NT2/D1 (cell line): ENCODE data around the gene ECT2.
A peak's percentile ranks its signal among the peaks of the same experiment; 100 is the strongest.
"Not testable (repeated sequence)": the region's sequence is repeated elsewhere in the genome, so short reads cannot be mapped to it uniquely, and the experiment has no call there.

Experiments
- DNase-seq: peaks from one replicate; pipeline ENCODE4 v3.0.0-alpha.2; 2011; ENCODE audit warnings: low read depth, low spot score
- H3K27me3 ChIP-seq: 2 replicates; pipeline ENCODE4 v1.6.0; 2011; ENCODE audit warnings: mild to moderate bottlenecking; ENCODE audit not compliant: insufficient read length, insufficient read depth
- H3K36me3 ChIP-seq: 2 replicates; pipeline ENCODE4 v1.6.1; 2011; ENCODE audit warnings: mild to moderate bottlenecking, low read length, mixed read lengths; ENCODE audit not compliant: insufficient read depth, insufficient read length
- H3K4me1 ChIP-seq: 2 replicates; pipeline ENCODE4 v1.5.1; 2011; ENCODE audit not compliant: insufficient read depth, insufficient read length
- H3K4me3 ChIP-seq: 2 replicates; pipeline ENCODE4 v1.5.1; 2011; ENCODE audit warnings: low read depth; ENCODE audit not compliant: insufficient read length
- H3K9ac ChIP-seq: 2 replicates; pipeline ENCODE4 v1.6.0; 2011; ENCODE audit warnings: low read depth; ENCODE audit not compliant: insufficient read length
- H3K9me3 ChIP-seq: 2 replicates; pipeline ENCODE4 v1.5.1; 2011; ENCODE audit warnings: mild to moderate bottlenecking, low read length; ENCODE audit not compliant: insufficient read depth
- SUZ12 ChIP-seq: IDR thresholded peaks from 2 replicates; pipeline ENCODE4 v1.6.1; 2011; ENCODE audit not compliant: insufficient read length, insufficient read depth; ENCODE audit errors: extremely low read depth
- YY1 ChIP-seq: IDR thresholded peaks from 2 replicates; pipeline ENCODE4 v1.6.1; 2011; ENCODE audit not compliant: insufficient read length, insufficient read depth
- ZNF274 ChIP-seq: IDR thresholded peaks from 2 replicates; pipeline ENCODE4 v1.6.1; 2011; ENCODE audit warnings: mild to moderate bottlenecking, low read depth, low read length

The ECT2 gene

DNA sequence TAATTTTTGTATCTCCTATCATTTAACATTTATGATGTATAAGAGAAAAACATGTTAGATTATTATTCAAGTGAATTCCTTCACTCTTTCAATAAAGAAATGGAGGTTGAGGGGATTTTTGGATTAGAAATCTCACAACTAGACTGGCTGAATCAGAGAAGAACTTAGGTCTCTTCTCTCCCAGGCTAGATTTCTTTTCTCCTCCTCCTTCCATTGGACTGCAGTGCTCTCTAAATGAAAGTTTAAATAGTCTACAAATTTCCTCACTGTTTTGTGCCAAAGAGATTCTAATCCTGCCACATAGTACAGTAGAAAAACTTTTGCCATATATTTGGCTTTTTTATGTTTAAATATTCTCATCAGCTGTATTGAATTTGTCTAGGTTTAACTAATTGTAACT is 65.8 kb downstream of the ECT2 start:
- H3K4me1 ChIP-seq = no peaks in the 10 kb centered on the region
- DNase-seq = no peak
- H3K9ac ChIP-seq = no peak overlapping the region
- no peak for TF ChIP-seq ZNF274
- H3K36me3 ChIP-seq = peaks cover 48% of the 10 kb centered on the region
- H3K27me3 ChIP-seq = no peaks in the 10 kb centered on the region
- H3K9me3 ChIP-seq = no peaks in the 10 kb centered on the region; the same call in 1 of the 2 replicates
- H3K4me3 ChIP-seq = no peak overlapping the region

DNA sequence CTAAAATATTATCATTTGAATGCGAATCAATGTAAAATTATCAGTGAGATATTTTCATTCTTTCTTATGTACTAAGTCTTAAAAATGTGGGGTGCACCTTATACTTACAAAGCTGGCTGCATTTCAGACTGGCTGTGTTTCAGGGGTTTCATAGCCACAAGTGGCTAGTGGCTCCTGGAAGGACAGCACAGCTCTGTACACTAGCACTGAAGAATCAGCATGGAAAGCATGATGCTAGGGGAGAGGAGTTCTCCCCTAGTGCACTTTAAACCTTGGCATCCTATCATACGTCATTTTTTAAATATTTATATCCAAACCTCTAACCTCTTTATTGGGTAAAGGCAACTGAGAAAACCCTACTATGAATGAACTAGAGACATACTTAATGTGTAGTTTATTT is 66.4 kb downstream of the ECT2 start:
- Histone ChIP-seq H3K9me3 (peaks cover 2% of the 10 kb centered on the region; the same call in 1 of the 2 replicates), H3K4me1 (no peaks in the 10 kb centered on the region), H3K36me3 (peaks cover 42% of the 10 kb centered on the region), H3K27me3 (no peaks in the 10 kb centered on the region), H3K4me3 (no peak overlapping the region), H3K9ac (no peak overlapping the region)
- no peak for DNase-seq
- TF ChIP-seq ZNF274 (no peak), SUZ12 (no peak), YY1 (no peak)

- Histone ChIP-seq H3K9me3 (peaks cover 8% of the 10 kb centered on the region), H3K4me3 (no peak overlapping the region), H3K4me1 (no peaks in the 10 kb centered on the region), H3K9ac (no peak overlapping the region), H3K36me3 (peaks cover 32% of the 10 kb centered on the region), H3K27me3 (no peaks in the 10 kb centered on the region)
- no peak for TF ChIP-seq ZNF274
- no peak for TF ChIP-seq YY1
- no peak for TF ChIP-seq SUZ12
- DNase-seq = no peak
Measured at GRCh38 chr3:172820492-172820891, 70.0 kb downstream of the ECT2 start.

GRCh38 chr3:172824229-172824628 is 73.7 kb downstream of the ECT2 start:
- TF ChIP-seq SUZ12 (no peak), YY1 (no peak), ZNF274 (no peak)
- peaks cover 2% of the 10 kb centered on the region for H3K36me3 ChIP-seq
- no peaks in the 10 kb centered on the region for H3K27me3 ChIP-seq
- no peak overlapping the region for H3K9ac ChIP-seq
- peaks cover 8% of the 10 kb centered on the region for H3K9me3 ChIP-seq
- no peak for DNase-seq
- H3K4me1 ChIP-seq = no peaks in the 10 kb centered on the region
- no peak overlapping the region for H3K4me3 ChIP-seq

DNA sequence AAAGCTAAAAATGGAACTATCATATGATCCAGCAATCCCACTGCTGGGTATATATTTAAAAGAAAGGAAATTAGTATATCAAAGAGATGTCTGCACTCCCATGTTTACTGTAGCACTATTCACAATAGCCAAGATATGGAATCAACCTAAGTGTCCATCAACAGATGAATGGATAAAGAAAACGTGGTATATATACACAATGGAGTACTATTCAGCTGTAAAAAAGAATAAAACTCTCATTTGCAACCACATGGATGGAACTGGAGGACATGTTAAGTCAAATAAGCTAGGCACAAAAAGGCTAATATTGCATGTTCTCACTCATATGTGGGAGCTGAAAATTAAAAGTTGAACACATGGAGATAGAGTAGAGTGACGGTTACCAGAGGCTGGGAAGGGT is 76.7 kb downstream of the ECT2 start:
- H3K4me1 ChIP-seq, H3K4me3 ChIP-seq, H3K36me3 ChIP-seq, DNase-seq, H3K9ac ChIP-seq, H3K27me3 ChIP-seq, H3K9me3 ChIP-seq: not testable (repeated sequence)

DNA sequence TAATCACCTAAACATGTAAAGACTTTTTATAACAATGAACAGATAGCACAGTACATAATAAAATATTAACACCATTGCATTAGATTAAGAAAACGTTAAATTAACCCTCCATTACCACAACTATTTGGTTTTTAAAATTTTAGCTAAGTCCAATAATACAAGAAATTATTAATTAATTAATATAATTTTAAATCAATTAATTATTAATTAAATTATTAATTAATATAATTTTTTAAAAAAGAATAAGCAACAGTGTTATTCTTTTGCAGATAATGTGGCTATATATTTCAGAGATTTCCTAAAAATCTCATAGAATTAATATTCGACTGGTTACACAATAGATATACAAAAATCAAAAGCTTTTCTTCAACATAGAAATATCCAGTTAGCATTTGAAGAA is 82.5 kb downstream of the ECT2 start:
- Histone ChIP-seq H3K4me1 (no peaks in the 10 kb centered on the region), H3K9me3 (no peaks in the 10 kb centered on the region), H3K36me3 (no peaks in the 10 kb centered on the region), H3K27me3 (no peaks in the 10 kb centered on the region), H3K9ac (no peak overlapping the region), H3K4me3 (no peak overlapping the region)
- DNase-seq = no peak
- TF ChIP-seq YY1 (no peak), SUZ12 (no peak), ZNF274 (no peak)

DNA sequence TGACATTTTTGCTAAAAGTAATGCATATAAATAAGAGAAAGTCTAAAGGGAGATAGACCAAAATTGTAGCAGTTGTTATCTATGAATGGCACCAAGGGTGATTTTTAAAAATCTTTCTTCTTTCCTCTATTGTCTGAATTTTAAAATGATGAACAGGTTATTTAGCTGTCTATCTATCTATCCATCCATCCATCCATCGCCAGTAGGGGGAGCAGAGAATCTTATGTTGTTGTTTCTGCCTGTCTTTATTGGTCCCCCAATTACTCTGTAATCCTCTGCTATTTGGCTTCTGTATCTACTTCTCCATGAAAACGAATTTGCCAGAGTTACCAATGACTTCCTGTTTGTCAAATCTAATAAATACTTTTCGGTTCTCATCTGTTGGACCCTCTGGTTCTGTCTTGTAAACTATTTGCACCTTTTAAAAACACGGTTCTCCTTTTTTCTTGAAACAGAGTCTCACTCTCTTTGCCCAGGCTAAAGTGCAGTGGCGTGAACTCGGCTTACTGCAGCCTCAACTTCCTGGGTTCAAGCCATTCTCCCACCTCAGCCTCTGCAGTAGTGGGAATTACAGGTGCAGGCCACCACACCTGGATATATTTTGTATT is 86.0 kb downstream of the ECT2 start:
- no peaks in the 10 kb centered on the region for H3K4me1 ChIP-seq
- H3K27me3 ChIP-seq = no peaks in the 10 kb centered on the region
- H3K9ac ChIP-seq = no peak overlapping the region
- DNase-seq = peak; percentile 39
- H3K36me3 ChIP-seq = no peaks in the 10 kb centered on the region
- H3K4me3 ChIP-seq = no peak overlapping the region
- H3K9me3 ChIP-seq = no peaks in the 10 kb centered on the region
- TF ChIP-seq ZNF274 (no peak), SUZ12 (no peak), YY1 (no peak)

DNA sequence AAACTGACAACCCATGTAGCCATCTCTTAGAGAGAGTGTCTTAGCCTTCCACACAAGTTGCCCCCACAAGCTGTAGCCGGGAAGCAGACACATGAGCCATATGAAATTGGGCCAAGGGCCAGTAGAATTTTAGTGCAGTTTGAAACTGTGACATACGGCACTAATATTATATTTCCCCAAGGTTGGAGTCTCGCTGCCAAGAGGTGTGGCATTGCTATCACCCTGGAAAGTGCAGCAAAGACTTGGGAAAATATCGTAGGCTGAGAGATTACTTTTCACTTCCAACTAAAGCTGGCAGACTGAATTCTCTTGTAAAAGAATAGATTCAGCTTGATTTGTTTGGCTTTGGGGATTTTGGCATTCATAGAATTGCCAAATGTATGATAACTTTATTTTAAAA is 89.2 kb downstream of the ECT2 start:
- no peak overlapping the region for H3K9ac ChIP-seq

More for the DNA sequence above, 89.2 kb downstream of the ECT2 start:
- H3K9me3 ChIP-seq = no peaks in the 10 kb centered on the region
- no peaks in the 10 kb centered on the region for H3K4me1 ChIP-seq
- H3K4me3 ChIP-seq = no peak overlapping the region
- no peaks in the 10 kb centered on the region for H3K27me3 ChIP-seq
- no peak for DNase-seq
- TF ChIP-seq YY1 (no peak), ZNF274 (no peak), SUZ12 (no peak)
- no peaks in the 10 kb centered on the region for H3K36me3 ChIP-seq
